K562 (cell line): Measurements from ENCODE around the gene APP. TPM values are rescaled to one million over a fixed set of nuclear protein-coding genes. Genes with fewer than 3 reads are reported as not detected.

Experiments used
- ATAC-seq: fragments of 200-7000 bp; cut with Tn5 transposase; 3 replicates; pipeline ENCODE4 v1.9.1; 2020; ENCODE audit warnings: moderate library complexity
- BruUV-seq: library from RNA; stranded (reverse); fragments of 400-500 nt; replicated peaks from 2 replicates; lab custom pipeline; 2021; lab: Mats Ljungman, UMichigan
- CTCF ChIA-PET: fragments of 300-600 bp; formaldehyde crosslinking; extraction: SDS; loops from one replicate; lab custom pipeline; 2021; ENCODE audit warnings: low intra/inter-chr PET ratio; lab: Yijun Ruan, JAX
- POLR2A ChIA-PET: fragments of 300-600, 350-650 bp; sonication (Branson Sonifier 250); formaldehyde crosslinking; extraction: SDS; loops from one replicate; lab custom pipeline; 2021; ENCODE audit warnings: antibody characterized with exemption, inconsistent platforms; lab: Yijun Ruan, JAX
- DNase-seq, 4 experiments: peaks; one replicate each; pipeline versions ENCODE4 v3.0.0 to v3.0.0-alpha.2; 2011 to 2018; ENCODE audit warnings: low spot score in 3 of 4, mixed read lengths in 3 of 4; ENCODE audit errors: extremely low read depth in 1 of 4
- FAIRE-seq: peaks from 2 replicates; lab custom pipeline; 2011; peaks lifted over from hg19 to GRCh38; lab: Jason Lieb, UNC
- H2AFZ ChIP-seq: 2 replicates; pipeline ENCODE4 v1.6.0; 2011; ENCODE audit warnings: low read depth, low read length, control low read depth, inconsistent platforms
- H3K27ac ChIP-seq: fragments of 200-600 bp; 3 replicates; pipeline ENCODE4 v1.8.0; 2011; ENCODE audit warnings: low read depth, mild to moderate bottlenecking, control low read depth, inconsistent platforms, low read length, moderate library complexity, mixed read lengths; ENCODE audit errors: extremely low read depth
- H3K27me3 ChIP-seq, 2 experiments: fragments of 300-600 bp in 1 of 2; 2 replicates in 1 of 2; 3 replicates in 1 of 2; pipeline versions ENCODE4 v1.6.0 to v1.8.0; 2011; ENCODE audit warnings: inconsistent platforms in 2 of 2, low read length in 2 of 2, mild to moderate bottlenecking in 1 of 2, mixed read lengths in 1 of 2, moderate library complexity in 1 of 2; ENCODE audit not compliant: control insufficient read depth in 2 of 2, insufficient read depth in 2 of 2
- H3K36me3 ChIP-seq: fragments of 300-600 bp; 3 replicates; pipeline ENCODE4 v1.8.0; 2011; ENCODE audit warnings: mild to moderate bottlenecking, low read length, inconsistent platforms; ENCODE audit not compliant: control insufficient read depth, insufficient read depth
- H3K4me1 ChIP-seq, 2 experiments: fragments of 200-600 bp in 1 of 2; replicated peaks in 1 of 2; 2 replicates in 1 of 2; 3 replicates in 1 of 2; pipeline versions ENCODE4 v1.5.1 to v1.8.0; 2011; ENCODE audit warnings: inconsistent platforms in 2 of 2, low read length in 2 of 2, mild to moderate bottlenecking in 1 of 2, mixed read lengths in 1 of 2, moderate library complexity in 1 of 2; ENCODE audit not compliant: control insufficient read depth in 2 of 2, insufficient read depth in 2 of 2
- H3K4me2 ChIP-seq: 2 replicates; pipeline ENCODE4 v1.6.1; 2011; ENCODE audit warnings: low read length, control low read depth, inconsistent platforms, mixed read lengths; ENCODE audit not compliant: insufficient read depth
- H3K4me3 ChIP-seq: fragments of 200-600 bp; sonication (generic), shearing (Covaris generic); 2 replicates; pipeline ENCODE4 v1.5.1; 2016; ENCODE audit warnings: control low read depth, inconsistent platforms
- H3K79me2 ChIP-seq: fragments of 200-600 bp; 3 replicates; pipeline ENCODE4 v1.8.0; 2011; ENCODE audit warnings: low read length, inconsistent platforms; ENCODE audit not compliant: control insufficient read depth, insufficient read depth
- H3K9ac ChIP-seq, 2 experiments: 2 replicates each; pipeline versions ENCODE4 v1.6.0 to v1.6.1; 2011; ENCODE audit warnings: low read depth in 2 of 2, low read length in 2 of 2, control low read depth in 1 of 2, inconsistent platforms in 1 of 2, mild to moderate bottlenecking in 1 of 2, mixed read lengths in 1 of 2; ENCODE audit not compliant: insufficient read depth in 1 of 2
- H3K9me1 ChIP-seq: one replicate; pipeline ENCODE4 v1.6.0; 2011; ENCODE audit warnings: inconsistent platforms, mild to moderate bottlenecking, low read length, moderate library complexity; ENCODE audit not compliant: control insufficient read depth, insufficient read depth
- H3K9me3 ChIP-seq: replicated peaks from 2 replicates; pipeline ENCODE4 v1.5.1; 2011; ENCODE audit warnings: low read depth, low read length, inconsistent platforms; ENCODE audit not compliant: control insufficient read depth, insufficient read depth
- H4K20me1 ChIP-seq: replicated peaks from 2 replicates; pipeline ENCODE4 v1.6.1; 2011; ENCODE audit warnings: low read length, inconsistent platforms, mixed read lengths; ENCODE audit not compliant: control insufficient read depth, insufficient read depth
- ARID2 ChIP-seq: fragments of 450-650 bp; IDR thresholded peaks from 2 replicates; pipeline ENCODE4 v1.6.1; 2017; ENCODE audit warnings: antibody characterized with exemption, mild to moderate bottlenecking
- ATF3 ChIP-seq, 2 experiments: fragments of 450-650 bp in 1 of 2; sonication (generic) in 1 of 2; formaldehyde crosslinking in 1 of 2; IDR thresholded peaks in 1 of 2; conservative IDR thresholded peaks in 1 of 2; 2 replicates each; pipeline versions ENCODE4 v1.6.1 to v1.8.1; 2016 to 2023; ENCODE audit warnings: mild to moderate bottlenecking in 2 of 2, moderate library complexity in 2 of 2, inconsistent platforms in 1 of 2, missing genetic modification reagents in 1 of 2
- E2F5 ChIP-seq: sonication (generic); formaldehyde crosslinking; IDR thresholded peaks from 2 replicates; pipeline ENCODE4 v1.8.0; 2022; ENCODE audit warnings: mild to moderate bottlenecking, missing genetic modification reagents
- FUS ChIP-seq: fragments of 200-400 bp; formaldehyde crosslinking; optimal IDR thresholded peaks from 2 replicates; pipeline ENCODE3; 2017; ENCODE audit warnings: low read depth, low read length
- KDM4B ChIP-seq, 2 experiments: fragments of 450-650 bp in 1 of 2; sonication (generic) in 1 of 2; IDR thresholded peaks; 2 replicates each; pipeline ENCODE4 v1.6.1; 2016 to 2017; ENCODE audit warnings: borderline replicate concordance in 2 of 2, antibody characterized with exemption in 1 of 2, low read depth in 1 of 2, mild to moderate bottlenecking in 1 of 2
- MAFK ChIP-seq: IDR thresholded peaks from 2 replicates; pipeline ENCODE4 v1.6.1; 2011; ENCODE audit warnings: low read length, improper control_type of control experiment
- NFE2L1 ChIP-seq: fragments of 450-650 bp; IDR thresholded peaks from 2 replicates; pipeline ENCODE4 v1.6.1; 2016; ENCODE audit warnings: missing genetic modification characterization, low read depth, mild to moderate bottlenecking, missing compliant biosample characterization, moderate library complexity, borderline replicate concordance
- POLR2AphosphoS5 ChIP-seq: IDR thresholded peaks from 2 replicates; pipeline ENCODE4 v1.6.1; 2011; ENCODE audit warnings: mild to moderate bottlenecking, low read depth, low read length, moderate library complexity; ENCODE audit not compliant: control insufficient read depth, insufficient read depth
- PREB ChIP-seq: sonication (generic); formaldehyde crosslinking; IDR thresholded peaks from 2 replicates; pipeline ENCODE4 v1.8.1; 2023; ENCODE audit warnings: mild to moderate bottlenecking, missing genetic modification reagents
- PTRF ChIP-seq: fragments of 450-650 bp; IDR thresholded peaks from 2 replicates; pipeline ENCODE4 v1.6.1; 2016; ENCODE audit warnings: mild to moderate bottlenecking, missing genetic modification characterization, missing compliant biosample characterization
- RFX5 ChIP-seq: IDR thresholded peaks from 2 replicates; pipeline ENCODE4 v1.6.1; 2011; ENCODE audit warnings: low read depth, mild to moderate bottlenecking, improper control_type of control experiment, low read length
- RNF219 ChIP-seq: fragments of 250-450 bp; sonication (Bioruptor Pico); IDR thresholded peaks from 2 replicates; pipeline ENCODE4 v1.5.0; 2022; ENCODE audit warnings: mild to moderate bottlenecking
- SIN3B ChIP-seq: fragments of 450-650 bp; IDR thresholded peaks from 2 replicates; pipeline ENCODE4 v1.6.1; 2017; ENCODE audit warnings: low read depth, mild to moderate bottlenecking, moderate library complexity
- SMARCC2 ChIP-seq: fragments of 450-650 bp; IDR thresholded peaks from 2 replicates; pipeline ENCODE4 v1.6.1; 2017; ENCODE audit warnings: antibody characterized with exemption, moderate library complexity, mild to moderate bottlenecking, low read depth
- ZFPM2 ChIP-seq: fragments of 250-450 bp; sonication (Bioruptor Pico); IDR thresholded peaks from 2 replicates; pipeline ENCODE4 v1.5.1; 2022; ENCODE audit warnings: mild to moderate bottlenecking
- ZNF347 ChIP-seq: fragments of 450-650 bp; formaldehyde crosslinking; IDR thresholded peaks from 2 replicates; pipeline ENCODE4 v1.4.0; 2020; ENCODE audit warnings: low read depth, mild to moderate bottlenecking, moderate library complexity
- WGBS: fragments of 100-300 bp; shearing (Covaris generic); methylation state at CpG from one replicate; pipeline ENCODE4 v1.1.6; 2016; ENCODE audit warnings: low coverage, mixed read lengths; ENCODE audit not compliant: insufficient coverage; ENCODE audit errors: missing lambda C conversion rate; 5-methylcytosine and 5-hydroxymethylcytosine counted together
- in situ Hi-C: fragments of 300-500 bp; cut with MboI; formaldehyde crosslinking; loops from 4 replicates; pipeline ENCODE4 v1.15.0; 2018; ENCODE audit warnings: inconsistent platforms, mixed read lengths
- intact Hi-C: fragments of 100-400 bp; cut with micrococcal nuclease; formaldehyde crosslinking; loops from 2 replicates; pipeline ENCODE4 v1.14.2; 2022
- polyA plus RNA-seq, 8 experiments: library from polyadenylated mRNA; depleted of rRNA in 4 of 8; stranded (reverse) in 5 of 8; unstranded in 3 of 8; fragments of >200 nt; fragmentation: Nextera tagmentation in 2 of 8; fragmentation: Illumina TruSeq in 1 of 8; extraction: Ambion mirVana in 2 of 8; extraction: Trizol in 1 of 8; gene quantifications; 2 replicates each; pipeline versions ENCODE4 v1.2.1 to v1.2.3, GENCODE V29; 2011 to 2014; ENCODE audit warnings: inconsistent platforms in 1 of 8, missing spikeins in 1 of 8
- total RNA-seq, 7 experiments: library from RNA; depleted of rRNA in 6 of 7; stranded (reverse); fragments of >200 nt in 6 of 7; fragmentation: Illumina TruSeq in 2 of 7; extraction: Trizol in 2 of 7; gene quantifications; 2 replicates each; pipeline versions ENCODE4 v1.2.1 to v1.2.3, GENCODE V29; 2011 to 2021; ENCODE audit warnings: low replicate concordance in 1 of 7

The APP gene
- total and polyA plus RNA-seq, 9 of the 15 experiments (the other 6 are each of a cell fraction or from before 2014, with no cell fraction given), result 0.01 to 1.5 (median 0.16) TPM; not detected in 5

- TF ChIP-seq NFE2L1 (tag) (no peak), RFX5 (no peak), FUS (no peak), ARID2 (no peak), ATF3 (IDR thresholded peaks at IDR 0.05) (no peak), ATF3 (CRISPR knock-in tag; conservative IDR thresholded peaks at IDR 0.05) (no peak), MAFK (no peak), PTRF (tag) (no peak), ZFPM2 (no peak), POLR2AphosphoS5 (no peak)
These were observed 257.1 kb downstream of the APP start (continued) for GRCh38 chr21:25913479-25913878.

- Histone ChIP-seq H3K9ac (no peak overlapping the region), H2AFZ (no peak overlapping the region), H4K20me1 (no peaks in the 10 kb centered on the region), H3K4me3 (no peak overlapping the region), H3K9me3 (no peaks in the 10 kb centered on the region), H3K27ac (no peak overlapping the region), H3K4me2 (no peak overlapping the region), H3K79me2 (no peaks in the 10 kb centered on the region), H3K4me1 (no peaks in the 10 kb centered on the region), H3K27me3 (peaks cover 0 to 6% of the 10 kb centered on the region in 2 experiments; a peak in 1 of 5 replicates), H3K9me1 (no peaks in the 10 kb centered on the region), H3K36me3 (no peaks in the 10 kb centered on the region)
- ChIA-PET CTCF (no interaction called here), POLR2A (interaction anchor here (0.6 kb wide), 1 partner anchor 14 kb away, joined by 4 read pairs; no protein-coding TSS in a partner anchor)
- no TSS peak for BruUV-seq
- DNase-seq (no peak), ATAC-seq (no peak), FAIRE-seq (no peak)
- intact Hi-C loops (no loop called here), in situ Hi-C loops (no loop called here)
- 0% methylated on average over 2 of the region's 2 CpGs for WGBS
- TF ChIP-seq ZNF347 (CRISPR knock-in tag), result no peak
- TF ChIP-seq E2F5 (CRISPR knock-in tag), result no peak
- no peak for TF ChIP-seq RNF219 (CRISPR knock-in tag)
- no peak for TF ChIP-seq KDM4B (IDR thresholded peaks at IDR 0.05; ENCODE audit: borderline replicate concordance in 2 of 2, low read depth in 1 of 2)
- TF ChIP-seq SIN3B, result no peak
- no peak for TF ChIP-seq SMARCC2
- no peak for TF ChIP-seq PREB (CRISPR knock-in tag)
These were observed 258.2 kb downstream of the APP start for GRCh38 chr21:25912402-25912746.
